ENCODE measurements around the gene VPS9D1. TPM values are rescaled to one million over a fixed set of nuclear protein-coding genes. Genes with fewer than 3 reads are reported as not detected.

VPS9D1 gene
- total RNA-seq, 1 donor from 2014 or later = 17.1 TPM

- Mint-ChIP-seq H3K27ac (no peak overlapping the region), H3K4me1 (peaks cover 9% of the 10 kb centered on the region), H3K9me3 (no peaks in the 10 kb centered on the region), H3K4me3 (no peak overlapping the region), H3K36me3 (peaks cover 35% of the 10 kb centered on the region), H3K27me3 (ENCODE audit: low read depth) (no peaks in the 10 kb centered on the region)
- TF ChIP-seq CTCF (IDR thresholded peaks at IDR 0.05; ENCODE audit: unreplicated experiment) = no peak
- DNase-seq (ENCODE audit: low spot score in 2 of 2, unreplicated experiment in 2 of 2) = no peak
Measured at GRCh38 chr16:89732142-89732917, 11.6 kb upstream of the VPS9D1 start.

DNA sequence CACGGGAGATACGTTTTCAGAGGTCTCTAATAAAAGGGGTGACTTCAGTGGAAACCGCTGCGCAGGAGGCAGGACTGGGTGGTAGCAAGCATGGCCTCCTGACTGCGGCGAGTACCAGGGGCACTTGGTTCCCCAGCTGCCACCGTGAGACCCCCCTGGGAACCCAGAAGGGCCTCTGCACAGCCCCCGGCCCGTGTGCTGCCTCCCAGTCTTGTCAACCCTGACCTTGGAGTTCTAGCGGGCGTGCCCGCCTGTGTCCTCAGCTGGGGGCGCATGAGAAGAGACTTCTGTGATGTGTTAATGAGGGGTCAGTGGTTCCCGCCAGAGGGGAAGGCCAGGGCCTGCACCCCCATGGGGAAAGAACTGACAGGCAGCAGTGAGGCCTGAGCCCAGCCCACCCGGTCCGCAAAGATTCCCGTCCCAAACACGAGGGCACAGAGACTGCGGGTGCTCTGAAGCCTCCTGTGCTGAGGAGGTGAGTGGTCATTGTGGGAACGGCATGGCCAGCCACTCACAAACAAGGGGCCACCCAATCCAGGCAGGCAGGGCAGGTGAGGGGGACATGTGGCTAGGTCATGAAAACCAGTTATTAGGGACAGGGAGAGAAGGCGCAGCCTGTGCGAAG, 10.0 kb upstream of the VPS9D1 start:
- H3K36me3 Mint-ChIP-seq = peaks cover 35% of the 10 kb centered on the region
- H3K9me3 Mint-ChIP-seq = no peaks in the 10 kb centered on the region
- no peak for TF ChIP-seq CTCF (IDR thresholded peaks at IDR 0.05; ENCODE audit: unreplicated experiment)
- peaks cover 9% of the 10 kb centered on the region for H3K4me1 Mint-ChIP-seq
- DNase-seq (ENCODE audit: low spot score in 2 of 2, unreplicated experiment in 2 of 2) = no peak
- peak overlapping the region; percentile 69 for H3K27ac Mint-ChIP-seq
- no peaks in the 10 kb centered on the region for H3K27me3 Mint-ChIP-seq (ENCODE audit: low read depth)
- no peak overlapping the region for H3K4me3 Mint-ChIP-seq

DNA sequence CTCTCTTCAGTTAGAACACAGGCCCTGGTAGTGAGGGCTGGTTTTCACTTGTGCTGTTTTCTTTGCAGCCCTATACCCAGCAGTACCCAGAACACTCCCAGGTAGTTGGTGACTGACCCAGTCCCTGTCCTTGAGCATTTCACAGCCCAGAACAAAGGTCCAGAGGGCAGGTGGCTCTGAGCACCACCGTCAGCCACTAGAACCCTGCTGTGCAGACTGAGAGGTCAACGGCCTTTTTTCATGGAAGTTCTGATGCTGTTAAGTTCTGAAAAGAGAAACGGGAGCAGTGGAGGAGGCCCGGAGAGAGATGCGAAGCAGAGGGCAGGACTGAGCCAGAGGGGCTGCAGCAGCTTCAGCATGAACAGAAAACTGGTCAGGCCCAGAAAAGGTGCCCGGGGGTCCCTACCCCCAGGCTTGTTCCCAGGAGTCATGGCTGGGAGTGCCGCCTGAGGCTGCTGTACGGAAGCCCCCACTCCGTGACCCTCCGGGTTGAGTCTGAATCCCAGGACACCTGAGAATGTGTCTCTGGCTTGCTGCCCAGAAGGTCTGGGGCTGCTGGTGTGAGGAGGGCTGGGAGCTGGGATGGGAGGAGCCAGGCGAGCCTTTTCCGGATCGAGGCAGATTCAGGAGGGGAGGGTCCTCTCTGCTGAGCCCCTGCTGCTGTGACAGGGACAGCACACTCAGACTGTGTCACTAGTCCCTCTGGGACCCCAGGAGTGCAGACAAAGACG, 9.3 kb upstream of the VPS9D1 start:
- H3K4me1 Mint-ChIP-seq = peaks cover 9% of the 10 kb centered on the region
- H3K9me3 Mint-ChIP-seq = no peaks in the 10 kb centered on the region
- TF ChIP-seq CTCF (IDR thresholded peaks at IDR 0.05; ENCODE audit: unreplicated experiment) = no peak
- H3K27me3 Mint-ChIP-seq (ENCODE audit: low read depth) = no peaks in the 10 kb centered on the region
- H3K36me3 Mint-ChIP-seq = peaks cover 30% of the 10 kb centered on the region
- no peak overlapping the region for H3K4me3 Mint-ChIP-seq
- H3K27ac Mint-ChIP-seq = peak overlapping the region; percentile 69
- DNase-seq (ENCODE audit: low spot score in 2 of 2, unreplicated experiment in 2 of 2) = peak in 1 of 2 experiments; percentile 56

DNA sequence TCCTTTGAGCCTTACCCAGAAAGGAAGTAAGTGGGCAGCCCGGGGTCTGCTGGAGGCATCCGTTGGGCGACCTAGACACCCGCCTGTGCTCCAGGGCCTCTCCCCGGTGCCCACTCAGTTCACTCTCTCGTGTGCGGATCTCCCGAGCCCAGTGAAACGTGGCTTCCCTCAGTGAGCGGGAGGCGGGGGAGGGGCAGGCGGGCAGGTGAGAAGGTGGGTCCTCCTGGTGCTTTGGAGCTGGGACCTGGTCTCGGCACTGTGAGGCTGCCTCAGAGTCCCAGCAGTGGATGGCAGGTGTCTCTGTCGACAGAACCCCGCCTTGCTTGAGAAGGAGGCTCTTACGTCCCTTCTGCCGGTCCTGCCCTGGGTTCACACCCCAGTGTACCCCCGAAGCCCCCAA, 8.6 kb upstream of the VPS9D1 start:
- Mint-ChIP-seq H3K4me3 (no peak overlapping the region), H3K36me3 (peaks cover 22% of the 10 kb centered on the region), H3K4me1 (peaks cover 9% of the 10 kb centered on the region), H3K27ac (no peak overlapping the region), H3K9me3 (no peaks in the 10 kb centered on the region), H3K27me3 (ENCODE audit: low read depth) (no peaks in the 10 kb centered on the region)
- no peak for TF ChIP-seq CTCF (IDR thresholded peaks at IDR 0.05; ENCODE audit: unreplicated experiment)
- no peak for DNase-seq (ENCODE audit: low spot score in 2 of 2, unreplicated experiment in 2 of 2)

DNA sequence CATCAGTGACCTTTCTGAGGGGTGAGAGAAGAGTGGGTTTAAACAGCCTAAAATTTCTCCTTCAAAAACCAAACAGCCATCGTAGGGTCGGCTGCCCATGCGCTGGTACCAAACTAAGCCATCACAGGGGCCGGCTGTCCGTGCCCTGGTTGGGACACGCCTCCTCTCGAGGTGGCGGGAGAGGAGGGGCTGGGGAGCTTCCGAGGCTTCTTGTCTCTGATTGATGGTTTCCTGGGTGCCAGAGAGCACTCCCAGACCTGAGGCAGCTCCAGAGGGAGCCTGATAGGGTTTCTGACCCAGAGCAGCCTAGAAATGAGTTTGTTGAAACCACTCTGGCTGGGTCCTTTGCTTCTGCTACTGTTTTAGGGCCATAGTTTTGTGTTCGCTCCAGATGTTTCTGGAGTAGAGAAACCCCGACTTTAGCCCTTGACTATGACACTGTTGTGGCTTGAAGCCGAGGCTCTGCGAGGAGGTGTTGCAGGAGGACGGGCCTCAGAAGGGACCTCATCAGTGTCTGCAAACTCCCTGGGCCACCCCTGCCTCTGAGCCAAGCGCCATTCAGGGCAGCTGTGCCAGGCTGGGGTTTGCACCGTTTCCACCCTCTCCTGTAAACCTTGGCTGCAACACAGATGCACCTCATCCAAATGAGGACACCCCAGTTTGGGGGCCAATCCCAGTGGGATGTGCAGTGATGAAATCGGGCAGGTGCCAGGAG, 6.9 kb upstream of the VPS9D1 start:
- Mint-ChIP-seq H3K9me3 (no peaks in the 10 kb centered on the region), H3K4me1 (peaks cover 16% of the 10 kb centered on the region), H3K4me3 (no peak overlapping the region), H3K27ac (peak overlapping the region; percentile 25), H3K27me3 (ENCODE audit: low read depth) (no peaks in the 10 kb centered on the region), H3K36me3 (peaks cover 23% of the 10 kb centered on the region)
- no peak for TF ChIP-seq CTCF (IDR thresholded peaks at IDR 0.05; ENCODE audit: unreplicated experiment)
- DNase-seq (ENCODE audit: low spot score in 2 of 2, unreplicated experiment in 2 of 2) = no peak

Data from mesothelial cell of epicardium (in vitro differentiated cells).